GM18867 (cell line): ENCODE results near the gene HSPB6.
"Not testable (repeated sequence)": the region's sequence is repeated elsewhere in the genome, so short reads cannot be mapped to it uniquely, and the experiment has no call there.

Source experiments
- ATAC-seq: cut with Tn5 transposase; IDR thresholded peaks from one replicate; pipeline ENCODE4 v1.9.1; 2021; ENCODE audit warnings: mild to moderate bottlenecking, moderate library complexity; ENCODE audit not compliant: unreplicated experiment

Gene HSPB6

GRCh38 chr19:35756377-35757230, at the start of gene HSPB6:
TSS of gene HSPB6 (minus strand) at chr19:35757029. CDS start at chr19:35757008, 21 bp downstream.
- ATAC-seq: no peak

GRCh38 chr19:35806597-35806996, 49.8 kb upstream of the HSPB6 start:
- no peak for ATAC-seq

GRCh38 chr19:35805526-35806102, 48.8 kb upstream of the HSPB6 start:
- ATAC-seq: no peak

- ATAC-seq: no peak
Measured at GRCh38 chr19:35801828-35802227, 45.0 kb upstream of the HSPB6 start.

GRCh38 chr19:35797663-35798062, 40.8 kb upstream of the HSPB6 start:
- no peak for ATAC-seq

GRCh38 chr19:35796645-35797542, 40.1 kb upstream of the HSPB6 start:
- no peak for ATAC-seq

GRCh38 chr19:35795564-35795963, 38.7 kb upstream of the HSPB6 start:
- ATAC-seq: not testable (repeated sequence)

GRCh38 chr19:35793381-35794165, 36.7 kb upstream of the HSPB6 start:
- ATAC-seq: no peak

- ATAC-seq: no peak
Measured at GRCh38 chr19:35792888-35793287, 36.1 kb upstream of the HSPB6 start.

- no peak for ATAC-seq
Measured at GRCh38 chr19:35792312-35792711, 35.5 kb upstream of the HSPB6 start.

- ATAC-seq: no peak
Measured at GRCh38 chr19:35791814-35792279, 35.0 kb upstream of the HSPB6 start.

GRCh38 chr19:35790981-35791813, 34.4 kb upstream of the HSPB6 start:
- no peak for ATAC-seq

- ATAC-seq: no peak
Measured at GRCh38 chr19:35789978-35790944, 33.4 kb upstream of the HSPB6 start.

- ATAC-seq: no peak
Measured at GRCh38 chr19:35789195-35789977, 32.6 kb upstream of the HSPB6 start.

GRCh38 chr19:35788205-35788960, 31.6 kb upstream of the HSPB6 start:
- ATAC-seq: no peak

GRCh38 chr19:35787227-35787799, 30.5 kb upstream of the HSPB6 start:
- no peak for ATAC-seq
